ENCODE data around the gene DSG2. TPM values are rescaled to one million over a fixed set of nuclear protein-coding genes. Genes with fewer than 3 reads are reported as not detected.

The DSG2 gene
- total RNA-seq, 2 experiments from 2014 or later: 0.41 to 0.43 TPM

DNA sequence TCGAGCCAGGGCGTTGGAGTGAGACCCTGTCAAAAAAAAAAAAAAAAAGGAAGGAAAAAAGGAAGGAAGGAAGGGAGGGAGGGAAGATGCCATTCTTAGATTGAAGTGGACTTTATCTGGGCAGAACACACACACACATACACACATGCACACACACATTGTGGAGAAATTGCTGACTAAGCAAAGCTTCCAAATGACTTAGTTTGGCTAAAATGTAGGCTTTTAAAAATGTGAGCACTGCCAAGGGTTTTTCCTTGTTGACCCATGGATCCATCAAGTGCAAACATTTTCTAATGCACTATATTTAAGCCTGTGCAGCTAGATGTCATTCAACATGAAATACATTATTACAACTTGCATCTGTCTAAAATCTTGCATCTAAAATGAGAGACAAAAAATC is 93.1 kb downstream of the DSG2 start:
- H3K4me1 Mint-ChIP-seq (ENCODE audit: low read depth): no peaks in the 10 kb centered on the region
- H3K36me3 Mint-ChIP-seq (ENCODE audit: low read depth): no peaks in the 10 kb centered on the region
- H3K9me3 Mint-ChIP-seq: no peaks in the 10 kb centered on the region
- ChIA-PET CTCF (no interaction called here), POLR2A (interaction anchor here (1.1 kb wide), 1 partner anchor 38 kb away, joined by 3 read pairs; no protein-coding TSS in a partner anchor)
- H3K4me3 Mint-ChIP-seq: no peak overlapping the region
- DNase-seq: no peak
- no peak overlapping the region for H3K27ac Mint-ChIP-seq
- ATAC-seq: no peak
- intact Hi-C loops (cut with micrococcal nuclease): no loop called here
- no peak for TF ChIP-seq CTCF (IDR thresholded peaks at IDR 0.05)
- H3K27me3 Mint-ChIP-seq: peaks cover 1% of the 10 kb centered on the region

DNA sequence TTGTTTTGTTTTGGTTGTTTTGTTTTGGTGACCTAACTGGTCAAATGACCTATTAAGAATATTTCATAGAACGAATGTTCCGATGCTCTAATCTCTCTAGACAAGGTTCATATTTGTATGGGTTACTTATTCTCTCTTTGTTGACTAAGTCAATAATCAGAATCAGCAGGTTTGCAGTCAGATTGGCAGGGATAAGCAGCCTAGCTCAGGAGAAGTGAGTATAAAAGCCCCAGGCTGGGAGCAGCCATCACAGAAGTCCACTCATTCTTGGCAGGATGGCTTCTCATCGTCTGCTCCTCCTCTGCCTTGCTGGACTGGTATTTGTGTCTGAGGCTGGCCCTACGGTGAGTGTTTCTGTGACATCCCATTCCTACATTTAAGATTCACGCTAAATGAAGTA is 93.7 kb downstream of the DSG2 start, which contains the start of gene TTR:
TTR (plus strand) TSS at position 250 of the 400 bp plus-strand sequence; CDS start at position 276, 26 bp downstream.
- no peaks in the 10 kb centered on the region for H3K9me3 Mint-ChIP-seq
- CTCF ChIA-PET: no interaction called here

GRCh38 chr18:31592506-31593157 is 94.7 kb downstream of the DSG2 start:
- ChIA-PET CTCF (interaction anchor here (1.7 kb wide), 1 partner anchor 130 kb away, joined by 4 read pairs; no protein-coding TSS in a partner anchor), POLR2A (no interaction called here)
- Mint-ChIP-seq H3K4me1 (ENCODE audit: low read depth) (no peaks in the 10 kb centered on the region), H3K27ac (no peak overlapping the region), H3K4me3 (no peak overlapping the region), H3K27me3 (peaks cover 1% of the 10 kb centered on the region), H3K36me3 (ENCODE audit: low read depth) (no peaks in the 10 kb centered on the region), H3K9me3 (no peaks in the 10 kb centered on the region)
- DNase-seq (no peak), ATAC-seq (no peak)
- no peak for TF ChIP-seq CTCF (IDR thresholded peaks at IDR 0.05)
- intact Hi-C loops (cut with micrococcal nuclease): no loop called here

More for the DNA sequence above, 93.7 kb downstream of the DSG2 start, which contains the start of gene TTR:
- POLR2A ChIA-PET: no interaction called here
- no peak within 1 kb of the TSS for H3K27ac Mint-ChIP-seq
- no peak within 1 kb of the TSS for H3K4me3 Mint-ChIP-seq
- H3K36me3 Mint-ChIP-seq (ENCODE audit: low read depth): no peaks in the 10 kb centered on the region
- intact Hi-C loops (cut with micrococcal nuclease): no loop called here
- no peak for TF ChIP-seq CTCF (IDR thresholded peaks at IDR 0.05)
- H3K27me3 Mint-ChIP-seq: peaks cover 1% of the 10 kb centered on the region
- H3K4me1 Mint-ChIP-seq (ENCODE audit: low read depth): no peaks in the 10 kb centered on the region
- no peak for ATAC-seq
- no peak for DNase-seq

- intact Hi-C loops (cut with micrococcal nuclease): no loop called here
- Mint-ChIP-seq H3K36me3 (ENCODE audit: low read depth) (no peaks in the 10 kb centered on the region), H3K4me3 (no peak overlapping the region), H3K27me3 (peaks cover 1% of the 10 kb centered on the region), H3K9me3 (no peaks in the 10 kb centered on the region), H3K27ac (no peak overlapping the region), H3K4me1 (ENCODE audit: low read depth) (no peaks in the 10 kb centered on the region)
- ChIA-PET CTCF (no interaction called here), POLR2A (no interaction called here)
- ATAC-seq (no peak), DNase-seq (no peak)
- TF ChIP-seq CTCF (IDR thresholded peaks at IDR 0.05): no peak
Observed at GRCh38 chr18:31595121-31595771, 97.3 kb downstream of the DSG2 start.
